ENCODE results near the gene MGLL.
A peak's percentile ranks its signal among the peaks of the same experiment; 100 is the strongest.
"Not testable (repeated sequence)": the region's sequence is repeated elsewhere in the genome, so short reads cannot be mapped to it uniquely, and the experiment has no call there.

MGLL gene

DNA sequence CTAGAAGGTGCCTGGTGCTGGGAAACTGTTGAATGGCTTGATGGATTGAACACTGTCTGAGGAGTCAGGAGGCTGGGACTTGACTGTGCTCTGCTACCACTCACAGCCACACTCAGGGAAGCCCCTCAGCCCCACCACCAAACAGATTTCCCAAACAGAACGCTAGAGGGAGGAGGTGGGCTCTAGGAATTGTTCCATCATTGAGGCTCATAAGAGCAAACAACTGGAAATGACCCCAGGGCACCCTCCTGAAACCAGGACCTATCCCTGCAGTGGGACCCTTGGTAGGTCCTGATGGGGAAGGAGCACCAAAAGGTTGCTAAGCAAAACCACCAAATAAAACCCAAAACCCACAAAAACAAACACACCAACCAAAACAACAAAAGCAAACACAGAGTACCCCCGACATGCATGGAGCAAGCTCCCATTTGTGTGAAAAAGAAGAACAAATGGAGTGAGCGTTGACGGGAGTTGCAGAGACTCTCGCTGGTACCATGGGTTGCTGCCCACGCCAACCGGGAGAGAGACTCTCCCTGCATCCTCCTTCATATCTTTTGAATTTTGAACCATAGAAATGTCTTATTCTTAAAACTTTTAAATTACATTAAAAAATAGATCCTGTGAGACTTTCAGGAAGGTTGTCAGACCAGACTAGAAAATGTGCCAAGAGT is 103.9 kb downstream of the MGLL start:
- no peak for DNase-seq

DNA sequence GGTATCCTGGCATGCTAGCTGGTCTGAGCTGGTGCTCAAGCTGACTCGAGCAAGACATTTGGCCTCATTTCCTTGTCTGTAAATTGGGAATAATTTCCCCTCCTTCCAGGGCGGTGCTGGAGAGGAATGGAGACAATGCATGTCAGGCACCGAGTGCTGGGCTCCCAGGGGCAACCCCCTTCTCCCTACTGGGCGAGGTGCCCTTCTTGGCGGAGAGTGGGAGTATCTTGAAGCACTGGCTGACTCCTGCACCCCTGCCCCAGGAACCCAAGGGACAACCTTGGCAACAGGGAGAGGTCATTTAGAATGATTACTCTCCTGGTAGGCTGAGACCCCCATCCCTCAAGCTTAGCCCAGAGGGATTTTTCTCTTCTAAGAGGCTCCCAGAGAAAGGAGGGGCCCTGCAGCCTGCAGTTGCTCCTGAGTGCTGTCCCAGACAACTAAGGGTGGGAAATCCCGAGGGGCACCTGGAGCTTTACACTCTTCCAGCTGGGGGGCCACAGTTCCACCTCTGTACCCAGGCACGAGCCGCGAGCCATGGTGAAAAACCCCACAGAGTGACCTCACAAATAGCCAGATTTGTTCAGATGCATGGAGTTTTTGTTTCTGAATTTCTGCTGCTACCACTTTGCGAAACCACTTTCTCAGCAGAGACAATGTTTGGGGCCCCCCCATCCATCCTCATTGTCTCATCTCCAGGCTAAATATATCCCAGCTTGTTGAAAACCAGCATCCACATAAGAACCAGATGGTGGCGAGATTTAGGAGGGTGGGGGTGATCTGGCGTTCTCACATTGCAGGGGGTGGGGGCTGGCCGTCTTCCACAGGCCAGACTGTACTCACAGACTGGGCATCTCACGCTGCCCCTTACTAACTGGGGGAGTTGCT is 104.7 kb downstream of the MGLL start:
- no peak for DNase-seq

DNA sequence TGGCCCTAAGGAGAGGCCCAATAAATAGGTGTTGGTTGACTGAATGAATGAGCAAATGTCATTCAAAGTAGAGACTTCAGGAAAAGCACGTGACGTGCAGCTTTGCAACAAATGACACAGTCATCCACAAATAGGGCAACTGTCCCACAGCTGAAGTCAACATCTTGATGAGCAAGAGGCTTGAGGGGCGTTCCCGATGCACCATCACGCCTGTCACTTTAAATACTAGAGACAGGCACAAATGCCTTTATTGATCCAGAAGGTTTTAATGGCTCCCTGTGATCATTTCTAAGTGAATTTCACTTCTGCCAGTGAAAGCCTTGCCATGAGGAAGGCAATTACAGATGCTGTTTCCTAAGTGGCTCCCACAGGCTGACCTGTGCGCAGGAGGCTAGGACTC is 105.9 kb downstream of the MGLL start:
- DNase-seq = no peak

DNA sequence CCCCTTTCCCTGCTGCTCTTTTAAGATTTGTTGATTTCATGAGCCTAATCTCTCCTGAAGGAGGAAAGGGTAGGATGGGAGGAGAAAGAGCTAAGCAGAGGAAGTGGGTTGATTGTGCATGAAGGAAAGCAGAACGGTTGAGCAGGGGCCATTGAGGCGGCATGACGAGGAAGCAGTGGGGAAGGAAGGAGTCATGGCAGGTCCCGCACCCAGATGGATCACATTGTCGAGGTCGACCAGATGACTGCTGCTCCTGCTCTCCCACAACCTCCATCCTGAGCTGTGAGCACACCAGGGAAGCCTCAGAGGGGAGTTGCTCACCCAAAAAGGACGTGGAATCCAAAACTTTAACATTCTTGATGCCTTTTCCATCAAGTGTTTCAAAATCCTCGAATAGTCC is 106.8 kb downstream of the MGLL start:
- no peak for DNase-seq

DNA sequence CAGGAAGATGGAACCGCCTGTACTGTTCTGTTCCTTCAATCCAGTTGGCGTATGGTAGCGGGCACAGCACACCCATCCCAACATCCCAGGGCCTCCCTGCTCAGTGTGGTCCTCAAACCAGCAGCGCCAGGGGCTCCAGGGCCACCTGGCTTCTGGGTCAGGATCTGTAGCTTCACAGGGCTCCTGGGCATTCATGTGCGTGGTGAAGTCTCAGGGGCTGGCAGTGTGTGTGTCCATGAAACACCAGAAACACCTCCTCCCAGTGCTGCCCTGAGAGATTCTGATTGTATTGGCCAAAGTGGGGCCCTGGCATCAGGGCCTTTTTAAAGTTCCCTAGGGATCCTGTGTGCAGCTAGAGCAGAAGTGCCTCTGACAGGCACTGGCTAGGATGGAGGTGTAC is 107.4 kb downstream of the MGLL start:
- DNase-seq = no peak

DNA sequence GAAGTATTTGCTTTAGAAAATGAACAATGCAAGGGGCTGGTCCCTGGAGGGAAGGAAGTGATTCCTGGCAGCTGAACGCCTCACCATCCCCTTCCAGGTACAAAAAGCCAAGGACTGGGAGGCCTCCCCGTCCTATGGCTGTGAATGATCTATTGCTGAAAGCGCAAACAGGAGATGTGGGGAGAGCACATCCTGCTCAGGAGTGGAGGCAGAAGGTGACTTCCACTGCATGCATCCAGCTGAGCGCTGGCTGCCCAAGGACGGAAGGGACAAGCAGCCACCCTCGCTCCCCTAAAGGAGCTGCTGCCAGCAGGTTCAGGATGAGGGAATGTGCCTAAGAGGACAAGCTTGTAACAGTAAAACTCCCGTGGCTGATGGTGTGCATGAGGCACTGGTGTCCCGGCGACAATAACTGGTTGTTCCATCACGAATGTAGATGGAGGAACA is 108.2 kb downstream of the MGLL start:
- no peak for DNase-seq

DNA sequence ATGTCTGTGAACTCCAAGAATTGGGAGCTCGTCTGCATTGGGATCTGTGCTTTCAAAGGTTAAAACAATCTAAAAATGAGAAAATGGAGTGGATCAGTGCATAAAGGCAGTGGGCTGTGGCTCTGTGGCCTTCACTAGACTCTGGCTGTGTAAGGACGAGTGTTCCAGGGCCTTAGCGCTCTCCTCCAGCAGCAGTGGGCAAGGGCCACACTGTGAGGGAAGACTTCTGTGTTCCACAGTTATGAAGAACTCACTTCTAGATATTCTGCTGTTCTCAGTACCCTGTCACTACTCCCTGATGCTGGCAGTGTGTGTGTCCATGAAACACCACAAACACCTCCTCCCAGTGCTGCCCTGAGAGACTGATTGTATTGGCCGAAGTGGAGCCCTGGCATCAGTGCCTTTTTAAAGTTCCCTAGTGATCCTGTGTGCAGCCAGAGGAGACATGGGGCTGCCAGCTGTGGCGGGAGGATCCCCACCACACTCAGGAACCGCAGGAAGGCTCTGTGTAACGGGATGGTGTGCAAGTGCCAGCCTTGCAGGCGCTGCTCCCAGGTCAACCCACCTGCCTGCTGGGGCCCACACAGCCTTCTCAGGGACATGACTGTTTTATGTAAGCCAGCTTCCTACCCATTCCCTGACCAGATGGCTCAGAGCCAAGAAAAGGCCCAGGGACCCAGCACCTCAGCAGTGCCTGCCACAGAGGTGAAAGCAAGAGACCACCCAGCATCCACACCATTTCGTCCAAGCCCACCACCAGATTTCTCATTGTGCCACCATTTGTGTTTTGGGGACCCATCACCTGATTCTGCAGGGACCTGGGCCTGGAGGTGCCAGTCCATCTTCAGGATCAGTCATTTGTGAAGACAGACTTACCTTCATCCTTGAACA is 109.2 kb downstream of the MGLL start:
- DNase-seq = peak; percentile 25

DNA sequence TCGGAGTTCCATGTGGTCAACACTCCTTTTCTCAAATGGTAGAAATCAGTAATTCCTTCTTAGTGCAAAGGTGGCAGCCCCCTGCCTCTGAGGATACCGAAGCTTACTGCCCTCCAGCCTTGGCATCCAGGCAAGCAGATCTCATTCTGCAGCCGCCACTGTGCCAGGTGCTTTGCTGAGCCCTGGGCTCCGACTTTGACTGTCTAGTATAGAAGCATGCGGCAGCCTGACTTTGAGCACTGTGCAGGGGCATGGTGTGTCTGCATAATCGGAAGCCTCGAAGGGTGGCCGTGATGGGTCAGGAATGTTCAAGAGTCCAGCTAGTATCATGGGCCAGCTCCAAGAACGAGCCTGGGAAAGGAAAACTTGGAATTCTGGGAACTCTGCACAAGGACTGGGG is 109.9 kb downstream of the MGLL start:
- DNase-seq = no peak

- DNase-seq = no peak
Measured at GRCh38 chr3:127711896-127712295, 110.4 kb downstream of the MGLL start.

DNA sequence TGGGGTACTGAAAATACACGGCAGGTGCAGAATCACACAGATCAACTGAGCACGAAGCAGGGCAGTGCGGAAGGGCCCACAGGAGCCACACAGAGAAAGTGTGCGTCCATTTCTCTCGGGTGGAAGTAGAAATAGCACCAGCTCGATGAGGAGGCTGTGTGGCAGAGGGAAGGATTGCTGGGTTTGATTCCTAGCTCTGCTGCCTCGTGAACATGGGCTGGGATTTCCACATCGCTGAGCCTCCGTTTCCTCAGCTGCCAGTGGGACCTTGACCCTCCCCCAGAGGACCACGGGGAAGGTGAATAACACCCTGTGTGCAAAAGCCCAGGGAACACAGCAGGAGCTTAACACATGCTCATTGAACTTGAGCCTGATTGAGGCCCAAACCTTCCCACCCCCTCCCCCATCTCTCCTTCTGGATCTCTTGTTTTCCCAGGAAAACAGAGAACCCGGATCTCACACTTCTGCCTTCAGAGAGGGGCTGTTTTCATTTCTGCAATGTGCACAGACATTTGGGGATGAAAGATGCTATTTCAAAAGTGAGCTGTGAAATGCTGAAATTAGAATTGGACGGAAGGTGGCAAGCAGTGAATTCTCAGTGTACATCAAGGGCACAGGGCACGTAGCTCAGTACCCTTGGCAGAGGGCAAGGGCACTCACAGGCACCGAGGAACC is 111.2 kb downstream of the MGLL start:
- no peak for DNase-seq

- no peak for DNase-seq
Measured at GRCh38 chr3:127710155-127710941, 112.0 kb downstream of the MGLL start.

DNA sequence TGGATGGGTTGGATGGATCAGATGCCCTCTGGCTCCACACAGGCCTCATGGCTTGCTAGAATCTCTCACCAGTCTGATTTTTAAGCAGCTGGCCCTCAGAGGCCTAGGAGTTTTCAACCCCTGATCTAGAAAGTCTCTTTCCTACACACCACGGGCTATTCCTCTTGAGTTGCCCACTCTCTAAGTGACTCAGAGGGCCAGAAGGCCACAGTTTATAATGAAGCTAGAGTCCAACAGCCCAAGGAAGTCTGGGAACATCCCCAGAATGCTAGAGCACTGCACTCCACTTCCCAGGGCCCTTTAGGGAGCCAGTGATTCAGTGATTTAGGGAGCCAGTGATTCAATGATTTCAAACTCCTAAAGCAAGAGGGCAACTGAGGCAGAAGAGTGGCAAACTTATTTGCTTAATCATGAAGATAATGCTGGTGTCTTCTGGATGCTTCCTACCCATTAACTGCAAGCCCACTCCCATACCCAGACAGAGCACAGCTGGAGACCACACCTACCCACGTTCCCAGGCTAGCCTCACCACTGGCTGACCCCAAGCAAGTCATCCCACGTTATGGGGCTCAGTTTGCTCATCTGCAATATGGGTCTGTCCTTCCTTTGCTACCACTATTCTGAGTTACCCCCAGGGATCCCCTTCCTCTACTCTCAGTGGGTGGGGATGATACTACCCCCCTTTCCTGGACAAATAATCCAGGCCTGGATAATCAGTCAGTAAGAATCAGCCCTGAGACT is 112.8 kb downstream of the MGLL start:
- DNase-seq = no peak

- peak; percentile 34 for DNase-seq
Measured at GRCh38 chr3:127708837-127709236, 113.5 kb downstream of the MGLL start.

- DNase-seq = no peak
Measured at GRCh38 chr3:127707851-127708411, 114.4 kb downstream of the MGLL start.

DNA sequence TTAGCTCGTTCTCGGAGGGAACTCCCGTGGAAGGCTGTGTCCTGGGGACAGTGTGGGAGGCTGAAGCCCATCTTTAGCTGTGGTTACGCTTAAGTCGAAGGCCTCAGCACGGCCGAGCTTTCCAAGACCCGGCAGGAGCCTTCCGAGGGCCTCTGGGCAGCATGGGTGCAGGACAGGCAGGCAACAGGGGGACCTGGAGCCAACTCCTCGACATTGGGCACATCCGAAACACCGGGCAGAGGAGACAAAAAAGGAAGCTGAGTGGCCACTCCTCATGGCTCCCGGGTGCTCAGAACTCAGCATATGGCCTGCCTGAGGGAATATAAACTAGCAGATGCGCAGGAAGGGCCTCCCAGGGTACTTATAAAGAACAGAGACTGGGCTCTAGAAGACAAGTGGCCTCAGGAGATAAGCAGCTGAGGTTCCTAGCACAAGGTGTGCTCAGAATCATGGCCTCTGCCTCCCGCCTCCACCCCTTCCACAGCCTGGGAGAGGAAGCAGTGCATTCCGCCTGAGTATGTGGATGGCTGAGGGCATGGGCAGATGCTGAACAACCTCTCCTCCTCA is 115.4 kb downstream of the MGLL start:
- DNase-seq = no peak

GRCh38 chr3:127706312-127706711 is 116.0 kb downstream of the MGLL start:
- no peak for DNase-seq

- not testable (repeated sequence) for DNase-seq
Measured at GRCh38 chr3:127704840-127705239, 117.5 kb downstream of the MGLL start.

GRCh38 chr3:127702151-127702578 is 120.2 kb downstream of the MGLL start:
- no peak for DNase-seq

DNA sequence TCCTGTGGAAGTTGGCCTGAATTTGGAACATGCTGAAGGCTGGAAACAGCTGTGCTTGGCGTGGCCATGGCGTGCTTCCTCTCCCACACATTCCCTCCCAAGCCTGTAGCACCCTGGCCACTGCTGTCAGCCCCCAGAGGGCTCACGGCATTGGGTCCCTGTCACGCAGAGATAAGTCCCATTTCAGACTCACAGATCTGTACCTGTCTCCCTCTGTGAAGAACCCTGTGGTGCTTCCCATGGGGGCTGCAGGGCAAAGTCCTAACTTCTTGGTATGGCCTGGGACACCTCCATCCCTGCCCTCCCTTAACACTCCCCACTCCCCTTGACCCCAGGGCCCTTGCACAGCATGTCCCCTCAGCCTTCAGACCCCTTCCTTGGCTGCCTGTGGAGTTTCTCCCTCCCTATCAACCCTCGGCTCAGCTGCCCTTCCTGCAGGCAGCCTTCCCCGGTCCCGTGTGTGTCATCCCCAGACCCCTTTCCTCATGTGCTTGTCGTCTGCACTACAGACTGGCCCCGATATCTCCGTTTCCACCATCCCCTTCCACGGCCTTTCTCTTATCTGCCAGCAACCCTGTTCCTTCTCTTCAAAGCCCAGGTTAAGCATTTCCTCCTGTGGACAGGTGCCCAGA is 120.9 kb downstream of the MGLL start:
- no peak for DNase-seq

- no peak for DNase-seq
Measured at GRCh38 chr3:127700406-127700805, 121.9 kb downstream of the MGLL start.
